Mesothelial cell of epicardium (in vitro differentiated cells): ENCODE measurements around the gene HCN2. TPM values are rescaled to one million over a fixed set of nuclear protein-coding genes. Genes with fewer than 3 reads are reported as not detected.

ENCODE experiments used
- DNase-seq, 2 experiments: peaks; one replicate each; pipeline ENCODE4 v3.0.0; 2021; ENCODE audit warnings: low spot score in 2 of 2; ENCODE audit not compliant: unreplicated experiment in 2 of 2
- H3K27ac Mint-ChIP-seq: 2 replicates; pipeline ENCODE4 v1.8.0; 2021; ENCODE audit warnings: mixed read lengths
- H3K27me3 Mint-ChIP-seq: 2 replicates; pipeline ENCODE4 v1.8.0; 2021; ENCODE audit warnings: low read depth, mixed read lengths
- H3K36me3 Mint-ChIP-seq: 2 replicates; pipeline ENCODE4 v1.8.0; 2021; ENCODE audit warnings: mixed read lengths
- H3K4me1 Mint-ChIP-seq: 2 replicates; pipeline ENCODE4 v1.8.0; 2021; ENCODE audit warnings: mixed read lengths
- H3K4me3 Mint-ChIP-seq: 2 replicates; pipeline ENCODE4 v1.8.0; 2021; ENCODE audit warnings: mild to moderate bottlenecking, moderate library complexity, mixed read lengths
- H3K9me3 Mint-ChIP-seq: 2 replicates; pipeline ENCODE4 v1.8.0; 2021; ENCODE audit warnings: mixed read lengths
- total RNA-seq: library from RNA; stranded (reverse); gene quantifications from 3 replicates; pipeline ENCODE4 v1.2.1, GENCODE V29; 2021
- TF ChIP-seq, protein P1 (sequence below): fragments of 200-600 bp; sonication (generic); IDR thresholded peaks from one replicate; pipeline ENCODE4 v1.5.0; 2021; ENCODE audit warnings: antibody characterized with exemption; ENCODE audit not compliant: unreplicated experiment

HCN2 gene
- total RNA-seq, 1 donor from 2014 or later: 1.5 TPM

DNA sequence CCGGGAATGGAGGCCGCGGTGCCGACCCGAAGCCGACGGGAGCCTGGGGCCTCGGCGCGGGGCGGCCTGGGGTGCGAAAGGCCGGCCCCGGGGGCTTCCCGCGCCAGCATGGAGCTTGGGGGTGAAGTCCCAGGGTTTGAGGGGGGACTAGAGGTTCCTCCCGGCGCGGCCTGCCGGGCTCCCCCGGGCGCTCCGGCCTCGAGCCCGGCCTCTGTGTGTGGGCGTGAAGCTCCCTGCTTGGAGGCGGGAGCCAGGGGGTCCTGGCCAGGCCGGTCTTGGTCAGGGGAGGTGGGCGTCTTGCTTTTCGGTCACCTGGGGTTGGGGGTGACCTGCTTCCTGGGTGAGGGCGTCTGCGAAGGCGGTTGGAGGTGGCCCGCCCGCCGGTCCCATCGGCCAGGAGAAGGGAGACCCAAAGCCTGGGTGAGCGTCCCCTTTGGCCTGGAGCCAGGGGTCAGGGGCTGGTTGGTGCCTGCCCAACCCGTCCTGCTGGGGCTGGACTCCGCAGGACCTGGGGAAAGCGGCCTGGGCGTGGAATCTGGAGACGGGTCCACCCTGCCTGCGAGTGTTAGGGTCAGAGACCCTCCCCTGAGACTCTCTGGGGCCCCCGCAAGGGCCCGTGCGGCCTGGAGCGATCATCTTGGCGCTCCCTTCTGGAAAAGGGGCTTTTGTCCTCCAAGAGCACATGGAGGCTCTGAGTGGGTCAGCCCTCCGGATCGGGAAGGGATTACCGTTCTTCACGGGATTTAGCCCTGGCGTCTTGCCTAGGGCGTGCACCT is 16.8 kb upstream of the HCN2 start:
- peak overlapping the region; percentile 90 for H3K27ac Mint-ChIP-seq
- H3K4me3 Mint-ChIP-seq: peak overlapping the region; percentile 85
- TF ChIP-seq, protein P1, sequence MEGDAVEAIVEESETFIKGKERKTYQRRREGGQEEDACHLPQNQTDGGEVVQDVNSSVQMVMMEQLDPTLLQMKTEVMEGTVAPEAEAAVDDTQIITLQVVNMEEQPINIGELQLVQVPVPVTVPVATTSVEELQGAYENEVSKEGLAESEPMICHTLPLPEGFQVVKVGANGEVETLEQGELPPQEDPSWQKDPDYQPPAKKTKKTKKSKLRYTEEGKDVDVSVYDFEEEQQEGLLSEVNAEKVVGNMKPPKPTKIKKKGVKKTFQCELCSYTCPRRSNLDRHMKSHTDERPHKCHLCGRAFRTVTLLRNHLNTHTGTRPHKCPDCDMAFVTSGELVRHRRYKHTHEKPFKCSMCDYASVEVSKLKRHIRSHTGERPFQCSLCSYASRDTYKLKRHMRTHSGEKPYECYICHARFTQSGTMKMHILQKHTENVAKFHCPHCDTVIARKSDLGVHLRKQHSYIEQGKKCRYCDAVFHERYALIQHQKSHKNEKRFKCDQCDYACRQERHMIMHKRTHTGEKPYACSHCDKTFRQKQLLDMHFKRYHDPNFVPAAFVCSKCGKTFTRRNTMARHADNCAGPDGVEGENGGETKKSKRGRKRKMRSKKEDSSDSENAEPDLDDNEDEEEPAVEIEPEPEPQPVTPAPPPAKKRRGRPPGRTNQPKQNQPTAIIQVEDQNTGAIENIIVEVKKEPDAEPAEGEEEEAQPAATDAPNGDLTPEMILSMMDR: no peak
- DNase-seq: peak in 1 of 2 experiments; percentile 23
- H3K36me3 Mint-ChIP-seq: peaks cover 5% of the 10 kb centered on the region
- H3K4me1 Mint-ChIP-seq: peaks cover 36% of the 10 kb centered on the region
- H3K27me3 Mint-ChIP-seq: no peaks in the 10 kb centered on the region
- peaks cover 3% of the 10 kb centered on the region for H3K9me3 Mint-ChIP-seq

DNA sequence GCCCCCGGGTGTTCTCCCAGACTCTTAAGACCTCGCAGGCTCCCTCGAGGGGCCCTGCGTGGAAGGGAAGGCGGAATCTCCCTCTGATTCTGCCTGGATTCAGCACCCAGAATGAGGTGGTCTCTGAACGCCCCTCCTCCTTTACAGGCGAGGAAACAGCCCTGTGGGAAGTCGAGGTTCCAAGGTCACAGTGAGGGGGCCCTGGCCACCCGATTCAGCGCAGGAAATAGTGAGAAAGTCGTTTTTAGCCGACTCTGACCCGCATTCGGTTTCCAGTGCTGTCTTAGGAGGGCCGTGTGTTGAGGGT is 16.2 kb upstream of the HCN2 start:
- Mint-ChIP-seq H3K27me3 (no peaks in the 10 kb centered on the region), H3K4me1 (peaks cover 36% of the 10 kb centered on the region), H3K27ac (peak overlapping the region; percentile 90), H3K4me3 (peak overlapping the region; percentile 85), H3K36me3 (peaks cover 5% of the 10 kb centered on the region), H3K9me3 (peaks cover 3% of the 10 kb centered on the region)
- peak in 1 of 2 experiments; percentile 16 for DNase-seq
- TF ChIP-seq, protein P1: no peak

DNA sequence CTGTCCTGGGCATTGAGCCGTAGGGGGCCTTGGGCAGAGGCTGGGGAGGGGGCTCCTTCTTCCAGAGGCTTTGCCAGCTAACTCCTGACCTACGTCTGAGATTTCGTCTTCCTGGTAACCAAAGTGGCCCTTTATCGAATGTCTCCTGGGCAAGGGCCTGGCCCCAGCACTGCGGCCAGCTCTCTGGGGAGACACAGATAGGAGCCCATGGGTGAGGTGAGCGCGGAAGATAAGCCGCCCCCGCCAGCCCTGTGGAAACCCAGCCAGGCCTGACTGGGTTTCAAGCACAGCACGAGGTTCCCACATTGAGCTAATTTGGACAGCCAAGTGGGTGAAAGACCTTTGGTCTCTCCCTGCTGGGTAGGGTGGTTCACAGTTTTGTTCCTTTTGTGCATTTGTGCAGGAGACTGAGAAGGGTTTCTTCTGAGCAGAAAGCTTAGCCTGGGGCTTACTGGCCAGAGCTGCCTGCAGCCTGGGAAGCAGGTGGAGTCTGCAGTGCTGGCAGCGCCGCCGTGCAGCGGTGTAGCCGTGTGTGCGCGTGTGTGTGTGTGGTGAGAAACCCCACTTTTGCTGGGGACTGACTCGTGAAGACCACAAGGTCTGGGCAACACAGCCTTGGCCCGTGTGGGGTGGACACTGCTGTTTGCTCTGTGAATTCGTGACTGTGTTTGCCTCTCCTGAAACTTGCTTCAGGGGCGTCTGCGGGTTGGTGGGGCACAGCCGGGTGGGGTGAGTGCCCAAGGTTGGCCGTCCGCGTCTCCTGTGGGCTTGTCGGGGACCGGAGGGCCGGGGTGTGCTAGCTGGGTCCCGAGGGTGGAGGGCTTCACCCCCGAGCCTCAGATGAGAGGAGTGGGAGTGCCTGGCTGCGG is 14.8 kb upstream of the HCN2 start:
- H3K4me1 Mint-ChIP-seq: peaks cover 34% of the 10 kb centered on the region
- TF ChIP-seq, protein P1: no peak

DNA sequence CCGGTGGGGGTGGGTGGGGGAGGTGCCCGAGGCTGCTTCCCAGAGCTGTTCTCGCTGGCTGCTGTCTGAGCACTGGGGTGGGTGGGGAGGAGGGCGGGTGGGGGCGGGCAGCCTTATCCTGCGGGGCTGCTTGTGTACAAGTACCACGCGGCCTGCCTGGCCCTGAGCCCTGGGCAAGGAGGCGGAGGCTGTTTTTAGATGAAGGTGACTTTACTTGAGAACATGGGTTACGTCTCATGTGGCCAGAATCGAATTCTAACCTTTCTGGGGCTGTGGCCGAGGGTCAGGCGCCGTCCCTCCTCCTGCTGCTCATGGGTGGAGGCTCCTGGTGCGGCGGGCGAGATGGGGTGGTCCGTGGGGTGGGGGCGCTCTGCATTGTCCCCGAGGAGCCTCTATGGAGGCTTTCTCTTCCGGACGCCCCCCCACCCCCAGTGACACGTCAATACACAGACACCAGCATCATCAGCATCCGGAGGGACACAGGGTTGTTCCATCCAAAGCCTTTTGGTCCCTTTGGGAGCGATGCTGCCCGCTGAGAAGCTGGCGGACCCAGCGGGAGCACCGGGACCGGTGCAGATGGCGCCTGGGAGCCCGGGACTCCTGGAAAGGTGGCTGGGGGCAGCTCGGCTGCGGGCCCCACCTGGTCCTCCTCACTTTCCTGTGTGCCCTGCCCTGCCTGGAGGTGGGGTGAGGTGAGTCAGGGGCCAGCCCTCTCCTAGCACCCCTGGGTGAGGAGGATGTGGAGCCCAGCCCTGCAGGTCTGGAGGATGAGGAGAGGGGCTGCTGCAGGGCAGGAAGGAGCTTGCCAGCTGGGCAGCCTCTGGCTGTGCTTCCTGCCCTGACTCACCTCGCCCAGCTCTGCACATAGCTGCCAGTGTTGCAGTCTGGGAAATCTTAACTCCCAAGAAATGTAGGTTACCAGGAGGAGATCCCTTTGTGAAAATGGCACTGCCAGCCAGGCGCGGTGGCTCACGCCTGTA is 13.9 kb upstream of the HCN2 start:
- TF ChIP-seq, protein P1: no peak
- no peaks in the 10 kb centered on the region for H3K9me3 Mint-ChIP-seq
- H3K4me1 Mint-ChIP-seq: peaks cover 33% of the 10 kb centered on the region
- H3K27ac Mint-ChIP-seq: no peak overlapping the region
- no peaks in the 10 kb centered on the region for H3K27me3 Mint-ChIP-seq
- H3K4me3 Mint-ChIP-seq: peak overlapping the region; percentile 15
- no peaks in the 10 kb centered on the region for H3K36me3 Mint-ChIP-seq
- DNase-seq: no peak

More for the DNA sequence above, 14.8 kb upstream of the HCN2 start:
- peak overlapping the region; percentile 85 for H3K4me3 Mint-ChIP-seq
- H3K27ac Mint-ChIP-seq: peak overlapping the region; percentile 86
- H3K36me3 Mint-ChIP-seq: peaks cover under 1% of the 10 kb centered on the region
- DNase-seq: peak in 1 of 2 experiments; percentile 18
- no peaks in the 10 kb centered on the region for H3K9me3 Mint-ChIP-seq
- H3K27me3 Mint-ChIP-seq: no peaks in the 10 kb centered on the region

DNA sequence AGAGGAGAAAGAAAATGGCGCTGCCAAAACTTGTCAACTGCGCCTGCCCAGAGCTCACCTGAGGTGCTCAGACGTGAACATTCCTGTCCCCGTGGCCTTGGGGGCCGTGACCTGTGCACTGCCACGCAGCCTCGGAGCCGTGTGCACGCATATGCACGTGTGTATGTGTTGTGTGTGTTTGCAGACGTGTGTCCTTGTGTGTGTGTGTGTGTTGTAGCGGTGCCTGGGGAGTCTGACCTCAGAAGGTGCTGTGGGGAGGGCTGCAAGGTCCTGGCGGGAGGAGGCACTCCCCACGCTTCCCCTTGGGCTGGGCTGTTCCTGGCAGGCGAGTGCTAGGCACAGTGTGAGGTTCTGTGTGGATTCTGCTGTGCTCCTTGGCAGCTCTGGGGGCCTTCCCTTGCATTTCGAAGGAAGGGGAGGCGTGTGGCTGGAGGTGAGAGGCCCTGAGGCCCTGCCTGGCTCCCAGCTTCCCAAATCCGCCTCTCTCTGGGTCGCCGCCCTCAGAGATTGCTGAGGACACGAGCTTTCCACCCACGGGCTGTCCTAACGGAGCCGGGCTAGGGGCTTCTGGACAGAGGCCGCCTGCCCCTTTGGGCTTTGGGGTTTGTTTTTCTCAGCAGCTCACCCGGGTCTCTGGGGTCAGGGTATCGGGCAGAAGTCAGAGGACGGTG is 12.8 kb upstream of the HCN2 start:
- Mint-ChIP-seq H3K4me1 (peaks cover 25% of the 10 kb centered on the region), H3K27ac (no peak overlapping the region)

More for the DNA sequence above, 12.8 kb upstream of the HCN2 start:
- no peak for DNase-seq
- Mint-ChIP-seq H3K4me3 (no peak overlapping the region), H3K36me3 (no peaks in the 10 kb centered on the region), H3K9me3 (no peaks in the 10 kb centered on the region), H3K27me3 (no peaks in the 10 kb centered on the region)
- TF ChIP-seq, protein P1: no peak
